Effector memory CD8-positive, alpha-beta T cell (primary cell): ENCODE measurements around the gene RASA1.

Source experiments
- ATAC-seq: fragments of 150-1000 bp; cut with Tn5 transposase; replicated peaks from 2 replicates; pipeline ENCODE4 v1.10.0; 2021; ENCODE audit warnings: mild to moderate bottlenecking, moderate library complexity
- DNase-seq, 3 experiments: peaks; one replicate each; pipeline ENCODE4 v3.0.0; 2021
- H3K27ac Mint-ChIP-seq, 2 donors: one replicate each; pipeline ENCODE4 v1.8.0; 2022; ENCODE audit warnings: mild to moderate bottlenecking in 2 of 2, mixed read lengths in 2 of 2, moderate library complexity in 2 of 2
- H3K27me3 Mint-ChIP-seq, 2 donors: one replicate each; pipeline ENCODE4 v1.8.0; 2022; ENCODE audit warnings: mixed read lengths in 2 of 2
- H3K36me3 Mint-ChIP-seq: one replicate; pipeline ENCODE4 v1.8.0; 2022; ENCODE audit warnings: mild to moderate bottlenecking, moderate library complexity, mixed read lengths; ENCODE audit not compliant: insufficient read depth
- H3K4me1 Mint-ChIP-seq, 2 donors: one replicate each; pipeline ENCODE4 v1.8.0; 2022; ENCODE audit warnings: low read depth in 2 of 2, mixed read lengths in 2 of 2
- H3K4me3 Mint-ChIP-seq, 2 donors: one replicate each; pipeline ENCODE4 v1.8.0; 2022; ENCODE audit warnings: mild to moderate bottlenecking in 2 of 2, mixed read lengths in 2 of 2, moderate library complexity in 2 of 2
- H3K9me3 Mint-ChIP-seq, 2 donors: one replicate each; pipeline ENCODE4 v1.8.0; 2022; ENCODE audit warnings: mixed read lengths in 2 of 2
- total RNA-seq, 9 experiments: gene quantifications; one replicate each; lab custom pipeline; 2026; lab: John Stamatoyannopoulos, UW

Gene RASA1
- 45.0 to 84.2 (median 75.7) reads per million in 9 experiments for total RNA-seq

DNA sequence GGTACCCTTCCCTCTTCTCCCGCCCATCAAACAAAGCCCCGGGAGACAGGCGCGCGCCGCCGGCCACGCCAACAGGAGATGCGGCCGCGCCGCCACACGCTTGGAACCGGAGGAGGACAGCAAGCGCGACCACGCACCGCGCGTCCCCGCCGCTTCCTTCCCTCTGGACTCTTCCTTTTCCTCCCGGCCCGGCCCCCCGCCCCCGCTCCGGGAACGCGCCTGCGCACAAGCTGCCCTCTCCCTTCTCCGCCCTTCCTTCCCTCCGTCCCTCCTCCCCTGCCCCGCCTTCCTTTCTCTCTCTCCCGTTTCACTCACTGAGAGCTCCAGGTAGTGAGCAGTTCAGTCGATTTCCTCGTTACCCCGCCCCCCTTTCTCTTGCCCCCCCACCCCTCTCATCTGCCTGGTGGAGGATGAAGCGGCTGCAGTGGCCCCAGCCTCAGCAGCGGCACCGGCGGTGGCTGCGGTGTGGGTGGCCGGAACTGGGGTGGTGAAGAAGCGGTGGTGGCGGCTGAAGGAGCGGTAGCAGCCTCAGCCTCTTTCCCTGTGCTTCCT, at the start of gene RASA1:
RASA1 (plus strand) TSS at position 310 of the 552 bp plus-strand sequence. CDS start 569 bp downstream, outside the sequence.
- Mint-ChIP-seq H3K9me3 (no peaks in the 10 kb centered on the region), H3K27ac (peak within 1 kb of the TSS; percentile 95 to 98), H3K4me1 (peaks cover 24 to 26% of the 10 kb centered on the region in 2 donors), H3K4me3 (peak within 1 kb of the TSS; percentile 96 to 97), H3K27me3 (no peaks in the 10 kb centered on the region), H3K36me3 (peaks cover 13% of the 10 kb centered on the region)
- DNase-seq = peak in 2 of 3 experiments; percentile 62 to 67
- ATAC-seq = peak; percentile 65

GRCh38 chr5:87229780-87230179, 37.9 kb upstream of the RASA1 start:
- H3K36me3 Mint-ChIP-seq = peaks cover 3% of the 10 kb centered on the region
- no peak for DNase-seq
- H3K27ac Mint-ChIP-seq = no peak overlapping the region
- no peaks in the 10 kb centered on the region for H3K9me3 Mint-ChIP-seq
- no peak overlapping the region for H3K4me3 Mint-ChIP-seq
- ATAC-seq = no peak
- no peaks in the 10 kb centered on the region for H3K27me3 Mint-ChIP-seq
- no peaks in the 10 kb centered on the region for H3K4me1 Mint-ChIP-seq

- DNase-seq = no peak
- no peaks in the 10 kb centered on the region for H3K4me1 Mint-ChIP-seq
- no peaks in the 10 kb centered on the region for H3K27me3 Mint-ChIP-seq
- peak; percentile 32 for ATAC-seq
- H3K9me3 Mint-ChIP-seq = no peaks in the 10 kb centered on the region
- H3K27ac Mint-ChIP-seq = no peak overlapping the region
- peaks cover 3% of the 10 kb centered on the region for H3K36me3 Mint-ChIP-seq
- no peak overlapping the region for H3K4me3 Mint-ChIP-seq
These were observed 36.5 kb upstream of the RASA1 start for GRCh38 chr5:87231037-87231808.

GRCh38 chr5:87233143-87233542, 34.5 kb upstream of the RASA1 start:
- ATAC-seq (no peak), DNase-seq (no peak)
- peaks cover 3% of the 10 kb centered on the region for H3K36me3 Mint-ChIP-seq
- H3K9me3 Mint-ChIP-seq = no peaks in the 10 kb centered on the region
- H3K4me1 Mint-ChIP-seq = no peaks in the 10 kb centered on the region
- no peak overlapping the region for H3K27ac Mint-ChIP-seq
- H3K4me3 Mint-ChIP-seq = no peak overlapping the region
- no peaks in the 10 kb centered on the region for H3K27me3 Mint-ChIP-seq

GRCh38 chr5:87241555-87241954, 26.1 kb upstream of the RASA1 start:
- Mint-ChIP-seq H3K9me3 (no peaks in the 10 kb centered on the region), H3K4me1 (no peaks in the 10 kb centered on the region), H3K4me3 (no peak overlapping the region), H3K36me3 (no peaks in the 10 kb centered on the region), H3K27me3 (no peaks in the 10 kb centered on the region), H3K27ac (no peak overlapping the region)
- DNase-seq (no peak), ATAC-seq (no peak)

- ATAC-seq (no peak), DNase-seq (no peak)
- H3K27me3 Mint-ChIP-seq = no peaks in the 10 kb centered on the region
- no peak overlapping the region for H3K4me3 Mint-ChIP-seq
- no peak overlapping the region for H3K27ac Mint-ChIP-seq
- no peaks in the 10 kb centered on the region for H3K36me3 Mint-ChIP-seq
- H3K4me1 Mint-ChIP-seq = no peaks in the 10 kb centered on the region
- H3K9me3 Mint-ChIP-seq = no peaks in the 10 kb centered on the region
These were observed 25.4 kb upstream of the RASA1 start for GRCh38 chr5:87242242-87242641.

GRCh38 chr5:87243161-87243844, 24.4 kb upstream of the RASA1 start:
- H3K27me3 Mint-ChIP-seq = no peaks in the 10 kb centered on the region
- no peaks in the 10 kb centered on the region for H3K4me1 Mint-ChIP-seq
- no peaks in the 10 kb centered on the region for H3K9me3 Mint-ChIP-seq
- no peak for ATAC-seq
- H3K27ac Mint-ChIP-seq = no peak overlapping the region
- no peaks in the 10 kb centered on the region for H3K36me3 Mint-ChIP-seq
- no peak overlapping the region for H3K4me3 Mint-ChIP-seq
- DNase-seq = no peak

GRCh38 chr5:87245451-87245850, 22.2 kb upstream of the RASA1 start:
- no peak for ATAC-seq
- no peak overlapping the region for H3K27ac Mint-ChIP-seq
- H3K9me3 Mint-ChIP-seq = no peaks in the 10 kb centered on the region
- H3K27me3 Mint-ChIP-seq = no peaks in the 10 kb centered on the region
- DNase-seq = no peak
- H3K36me3 Mint-ChIP-seq = no peaks in the 10 kb centered on the region
- no peak overlapping the region for H3K4me3 Mint-ChIP-seq
- no peaks in the 10 kb centered on the region for H3K4me1 Mint-ChIP-seq

GRCh38 chr5:87246061-87246460, 21.6 kb upstream of the RASA1 start:
- no peaks in the 10 kb centered on the region for H3K9me3 Mint-ChIP-seq
- no peak overlapping the region for H3K27ac Mint-ChIP-seq
- DNase-seq (no peak), ATAC-seq (no peak)
- no peak overlapping the region for H3K4me3 Mint-ChIP-seq
- H3K4me1 Mint-ChIP-seq = no peaks in the 10 kb centered on the region
- no peaks in the 10 kb centered on the region for H3K36me3 Mint-ChIP-seq
- no peaks in the 10 kb centered on the region for H3K27me3 Mint-ChIP-seq

DNA sequence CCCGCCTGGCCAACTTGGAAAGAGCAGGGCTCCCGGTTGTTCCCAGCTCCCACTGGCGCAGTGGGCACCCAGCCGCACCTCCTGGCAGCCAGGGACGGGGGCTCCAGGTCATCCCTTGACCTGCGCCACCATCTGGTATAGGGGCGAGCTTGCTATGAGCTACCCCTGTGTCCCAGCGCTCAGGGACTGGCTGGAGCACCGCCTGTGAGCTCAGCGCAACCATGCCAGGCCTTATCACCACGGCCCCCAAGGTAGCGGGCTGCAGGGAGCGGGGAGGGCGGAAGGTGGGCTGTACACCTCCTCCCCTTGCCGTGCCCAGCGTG, 15.4 kb upstream of the RASA1 start:
- Mint-ChIP-seq H3K36me3 (no peaks in the 10 kb centered on the region), H3K9me3 (no peaks in the 10 kb centered on the region), H3K27me3 (no peaks in the 10 kb centered on the region), H3K27ac (no peak overlapping the region), H3K4me3 (no peak overlapping the region), H3K4me1 (no peaks in the 10 kb centered on the region)
- no peak for ATAC-seq
- no peak for DNase-seq

GRCh38 chr5:87254035-87254434, 13.6 kb upstream of the RASA1 start:
- Mint-ChIP-seq H3K36me3 (no peaks in the 10 kb centered on the region), H3K4me3 (no peak overlapping the region), H3K27me3 (no peaks in the 10 kb centered on the region), H3K9me3 (no peaks in the 10 kb centered on the region), H3K4me1 (peaks cover 0 to 4% of the 10 kb centered on the region in 2 donors), H3K27ac (no peak overlapping the region)
- ATAC-seq (no peak), DNase-seq (no peak)

DNA sequence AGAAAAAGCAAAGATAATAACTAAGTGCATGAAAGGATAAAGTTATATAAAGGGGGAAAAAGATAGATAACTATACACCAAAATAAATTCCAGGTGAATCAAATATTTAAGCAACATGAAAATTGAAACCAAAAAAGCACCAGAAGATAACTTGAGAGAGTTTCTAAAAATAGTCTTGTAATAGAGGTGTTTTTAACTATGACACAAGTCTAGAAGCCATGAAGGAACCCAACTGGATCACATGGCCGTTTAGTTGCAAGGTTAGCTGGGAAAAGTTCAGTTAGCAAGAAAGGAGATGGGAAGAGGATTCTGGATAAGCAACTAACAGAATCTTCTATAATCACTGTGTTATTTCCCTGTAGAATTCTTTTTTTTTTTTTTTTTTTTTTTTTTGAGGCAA, 9.2 kb upstream of the RASA1 start:
- ATAC-seq (no peak), DNase-seq (no peak)
- H3K36me3 Mint-ChIP-seq = no peaks in the 10 kb centered on the region
- no peak overlapping the region for H3K4me3 Mint-ChIP-seq
- no peaks in the 10 kb centered on the region for H3K27me3 Mint-ChIP-seq
- H3K9me3 Mint-ChIP-seq = no peaks in the 10 kb centered on the region
- H3K27ac Mint-ChIP-seq = no peak overlapping the region
- H3K4me1 Mint-ChIP-seq = peaks cover 0 to 4% of the 10 kb centered on the region in 2 donors

DNA sequence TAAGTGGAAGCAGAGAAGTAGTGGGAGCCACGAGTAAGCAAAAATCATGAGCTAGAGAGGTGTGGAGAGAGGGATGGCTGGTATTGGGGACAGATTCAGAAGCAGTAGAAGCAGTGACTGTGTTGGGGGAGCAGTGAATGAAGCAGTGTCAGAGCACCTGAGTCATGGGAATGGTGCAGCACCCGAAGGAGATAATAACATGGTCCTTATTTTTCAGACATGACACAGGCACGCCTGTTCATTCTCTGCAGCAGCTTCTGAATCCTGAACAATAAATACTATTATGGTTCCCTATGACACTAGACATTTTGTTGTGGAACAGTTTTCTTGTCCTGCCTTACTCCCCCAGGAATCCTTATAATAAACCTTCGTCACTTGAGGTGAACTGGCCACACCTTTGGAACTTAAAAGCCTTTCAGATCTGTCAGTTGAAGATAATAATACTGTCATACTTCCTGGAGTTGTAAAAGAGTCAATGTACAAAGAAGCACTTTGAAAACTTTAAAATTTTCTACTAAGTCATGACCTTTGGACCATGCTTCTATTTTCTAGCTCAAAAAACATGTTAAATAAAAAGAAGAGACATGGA, 7.0 kb upstream of the RASA1 start:
- Mint-ChIP-seq H3K9me3 (no peaks in the 10 kb centered on the region), H3K27ac (no peak overlapping the region), H3K27me3 (no peaks in the 10 kb centered on the region), H3K4me1 (peaks cover 0 to 4% of the 10 kb centered on the region in 2 donors), H3K4me3 (no peak overlapping the region), H3K36me3 (no peaks in the 10 kb centered on the region)
- no peak for DNase-seq
- ATAC-seq = no peak

GRCh38 chr5:87263498-87263897, 4.2 kb upstream of the RASA1 start:
- Mint-ChIP-seq H3K4me1 (peaks cover 11 to 12% of the 10 kb centered on the region in 2 donors), H3K27ac (no peak overlapping the region), H3K36me3 (peaks cover 12% of the 10 kb centered on the region), H3K27me3 (no peaks in the 10 kb centered on the region), H3K4me3 (no peak overlapping the region), H3K9me3 (no peaks in the 10 kb centered on the region)
- ATAC-seq = no peak
- no peak for DNase-seq
